HG03159 (cell line): ENCODE data around the gene MOV10L1.

Experiments
- ATAC-seq: cut with Tn5 transposase; IDR thresholded peaks from one replicate; pipeline ENCODE4 v1.9.1; 2021; ENCODE audit warnings: mild to moderate bottlenecking, moderate library complexity; ENCODE audit not compliant: unreplicated experiment

MOV10L1 gene

GRCh38 chr22:50089682-50090411 is at the start of gene MOV10L1:
TSS of gene MOV10L1 (plus strand) at chr22:50090006. CDS start at chr22:50090089, 83 bp downstream.
- no peak for ATAC-seq

DNA sequence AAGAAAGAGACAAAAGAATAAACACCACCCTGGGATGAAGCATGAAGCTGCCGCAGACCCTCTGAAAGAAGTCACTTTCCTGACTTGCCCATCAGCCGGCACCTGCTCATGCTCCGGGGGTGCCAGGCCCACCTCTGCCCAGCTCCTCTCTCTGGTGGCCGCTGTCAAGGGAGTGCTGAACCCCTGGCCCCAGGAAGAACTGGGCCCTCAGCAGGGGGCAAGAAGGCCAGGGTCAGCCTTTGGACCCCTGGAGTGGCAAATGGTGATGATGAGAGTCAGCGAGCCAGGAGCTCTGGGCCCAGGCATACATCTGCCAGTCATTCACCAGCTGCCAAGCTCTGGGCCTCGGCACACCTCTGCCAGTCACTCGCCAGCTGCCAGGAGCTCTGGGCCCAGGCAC is 49.1 kb upstream of the MOV10L1 start:
- ATAC-seq: no peak

- no peak for ATAC-seq
Measured at GRCh38 chr22:50041361-50042065, 48.3 kb upstream of the MOV10L1 start.

DNA sequence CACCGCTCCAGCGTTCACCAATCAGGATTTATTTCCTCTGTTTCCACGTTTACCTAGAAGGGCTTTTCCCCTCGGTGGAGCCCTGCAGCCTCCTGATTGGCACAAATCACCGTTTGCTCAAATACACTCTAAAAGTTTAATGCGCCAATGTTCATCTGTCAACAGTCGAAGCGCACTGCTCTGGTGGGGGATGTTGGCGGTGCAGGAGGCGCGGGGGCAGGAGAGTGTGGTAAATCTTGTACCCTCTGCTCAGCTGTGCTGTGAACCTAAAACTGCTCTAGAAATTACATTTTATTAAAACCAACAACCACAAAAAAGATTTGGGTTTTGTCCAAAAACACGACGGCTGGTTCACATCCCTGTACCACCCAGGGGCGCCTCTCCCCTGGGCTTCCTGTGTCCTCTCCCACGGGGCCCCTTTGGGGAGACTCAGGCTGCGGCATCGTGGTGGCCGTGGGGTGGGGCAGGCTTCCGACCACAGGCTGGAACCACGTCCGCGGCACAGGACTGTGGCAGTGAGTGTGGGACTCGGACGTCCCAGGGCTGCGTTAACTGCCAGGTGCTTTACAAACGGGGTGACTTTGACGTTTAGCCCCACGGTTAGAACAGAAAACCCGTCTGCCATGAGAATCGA is 45.2 kb upstream of the MOV10L1 start:
- no peak for ATAC-seq

- no peak for ATAC-seq
Measured at GRCh38 chr22:50045211-50046018, 44.4 kb upstream of the MOV10L1 start.

DNA sequence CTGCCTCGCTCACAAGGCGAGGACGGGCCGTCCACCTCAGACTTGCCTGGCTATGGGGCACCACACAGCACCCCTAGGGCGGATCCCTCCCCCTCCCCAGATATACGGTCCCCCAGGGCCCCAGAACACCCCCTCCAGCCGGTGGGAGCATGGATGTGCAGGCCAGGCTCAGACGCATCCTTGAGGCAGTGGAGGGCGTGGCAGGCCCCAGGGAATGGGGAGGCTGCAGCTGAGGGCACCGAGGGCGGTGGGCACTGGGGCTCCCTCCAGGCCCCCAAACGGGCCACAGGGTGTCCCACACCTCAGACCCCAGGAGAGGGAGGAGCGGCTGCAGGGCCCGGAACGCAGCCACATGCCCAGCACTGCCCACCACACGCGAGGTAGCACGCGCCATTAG is 43.8 kb upstream of the MOV10L1 start:
- no peak for ATAC-seq

GRCh38 chr22:50046481-50047245 is 43.1 kb upstream of the MOV10L1 start:
- ATAC-seq: no peak

- ATAC-seq: no peak
Measured at GRCh38 chr22:50047346-50047745, 42.5 kb upstream of the MOV10L1 start.

DNA sequence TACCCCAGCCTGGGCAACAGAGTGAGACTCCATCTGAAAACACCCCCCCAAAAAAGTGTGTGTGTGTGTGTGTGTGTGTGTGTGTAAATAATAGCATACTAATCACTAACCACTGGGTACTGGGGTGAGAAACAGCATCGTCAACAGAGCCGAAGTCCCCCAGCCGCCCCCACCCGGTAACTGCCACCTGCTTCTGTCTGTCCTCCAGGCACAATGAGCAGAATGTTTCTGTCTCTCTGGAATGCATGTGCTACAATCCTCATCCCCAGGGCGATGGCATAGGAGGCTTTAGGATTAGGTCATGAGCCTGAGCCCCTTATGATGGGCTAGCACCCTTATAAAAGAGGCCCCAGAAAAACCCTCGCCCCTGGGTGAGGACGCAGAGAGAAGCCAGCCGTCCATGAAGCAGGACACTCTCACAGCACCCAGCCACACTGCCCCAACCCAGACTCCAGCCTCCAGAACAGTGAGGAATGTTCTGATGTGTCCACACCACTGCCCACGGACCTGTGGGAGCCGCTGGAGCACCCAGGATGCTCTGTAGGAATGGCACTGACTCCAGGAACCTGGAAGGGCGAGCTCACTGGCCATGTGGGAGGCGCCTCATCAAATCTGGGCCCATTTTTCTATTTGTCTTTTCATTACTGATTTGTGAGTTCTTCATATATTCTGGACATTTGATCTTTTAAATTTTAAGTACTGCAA is 41.6 kb upstream of the MOV10L1 start:
- ATAC-seq: no peak

DNA sequence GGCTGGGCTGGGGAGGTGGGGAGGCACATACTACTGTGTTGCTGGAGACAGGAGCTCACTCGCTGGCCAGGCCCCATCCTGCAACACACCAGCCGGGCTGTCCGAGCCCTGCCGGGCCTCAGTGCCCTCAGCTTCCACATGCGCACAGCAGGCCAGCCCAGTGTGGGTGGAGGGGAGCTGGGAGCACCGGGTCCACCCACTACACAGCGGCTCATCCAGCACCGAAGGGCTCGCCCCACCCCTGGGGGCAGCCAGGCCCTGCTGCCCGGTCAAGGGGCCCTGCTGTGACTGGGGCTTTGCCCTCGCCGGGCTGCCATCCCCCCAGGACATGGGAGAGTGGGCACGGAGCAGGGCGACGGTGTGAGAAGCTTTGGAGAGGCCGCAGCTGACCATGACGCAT is 41.0 kb upstream of the MOV10L1 start:
- no peak for ATAC-seq

- no peak for ATAC-seq
Measured at GRCh38 chr22:50049299-50050195, 40.3 kb upstream of the MOV10L1 start.

DNA sequence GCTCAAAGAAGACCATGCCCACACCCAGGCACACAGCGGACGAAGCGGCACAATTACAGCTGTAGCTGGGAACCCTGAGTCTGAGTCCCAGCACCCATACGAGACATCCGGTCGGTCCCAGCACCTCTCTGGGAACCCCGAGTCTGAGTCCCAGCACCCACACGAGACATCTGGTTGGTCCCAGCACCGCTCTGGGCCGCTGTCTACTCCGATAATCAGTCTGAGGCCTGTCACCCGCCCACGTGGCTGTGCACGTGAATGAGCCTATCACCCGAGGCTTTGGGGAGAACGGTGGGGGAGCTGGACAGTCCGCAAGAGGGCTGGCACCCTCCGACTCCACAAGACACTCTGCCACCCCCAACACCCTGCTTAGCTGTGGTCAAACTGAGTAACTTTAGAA is 37.9 kb upstream of the MOV10L1 start:
- no peak for ATAC-seq

GRCh38 chr22:50053861-50054260 is 35.9 kb upstream of the MOV10L1 start:
- no peak for ATAC-seq

DNA sequence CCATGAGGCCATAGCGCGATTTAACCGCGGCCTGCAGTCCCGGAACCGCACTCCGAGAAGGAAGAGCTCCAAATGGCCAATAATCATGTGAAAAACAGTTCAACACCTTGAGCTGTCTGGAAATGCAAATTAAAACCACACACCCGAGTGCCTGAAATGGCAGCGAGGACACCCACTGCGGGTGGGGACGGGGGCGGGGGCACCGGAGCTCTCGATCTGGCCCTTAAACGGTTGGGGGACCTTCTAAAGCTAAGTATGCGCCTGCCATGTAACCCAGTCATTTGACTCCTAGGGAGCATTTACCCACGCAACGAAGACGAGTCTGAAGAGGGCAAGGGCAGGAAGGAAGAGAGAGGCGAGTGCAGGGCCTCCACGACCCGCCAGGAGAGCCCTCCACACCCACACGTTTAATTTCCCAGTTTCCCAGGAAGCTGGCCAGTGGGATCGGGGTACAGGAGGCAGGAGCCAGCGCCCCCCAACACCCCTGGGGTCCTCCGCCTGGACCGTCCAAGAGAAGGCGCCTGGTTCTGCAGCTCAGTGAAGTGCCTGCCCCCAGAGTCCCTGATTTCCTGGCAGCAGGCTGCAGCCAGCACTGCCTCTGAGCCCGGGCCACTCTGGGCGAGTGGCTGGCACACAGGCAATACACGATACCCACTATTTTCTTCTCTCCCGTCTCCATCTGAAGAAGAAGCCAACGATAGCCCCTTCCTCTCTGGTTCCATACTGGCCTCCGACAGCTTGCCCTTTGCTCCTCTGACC is 33.4 kb upstream of the MOV10L1 start:
- ATAC-seq: no peak

DNA sequence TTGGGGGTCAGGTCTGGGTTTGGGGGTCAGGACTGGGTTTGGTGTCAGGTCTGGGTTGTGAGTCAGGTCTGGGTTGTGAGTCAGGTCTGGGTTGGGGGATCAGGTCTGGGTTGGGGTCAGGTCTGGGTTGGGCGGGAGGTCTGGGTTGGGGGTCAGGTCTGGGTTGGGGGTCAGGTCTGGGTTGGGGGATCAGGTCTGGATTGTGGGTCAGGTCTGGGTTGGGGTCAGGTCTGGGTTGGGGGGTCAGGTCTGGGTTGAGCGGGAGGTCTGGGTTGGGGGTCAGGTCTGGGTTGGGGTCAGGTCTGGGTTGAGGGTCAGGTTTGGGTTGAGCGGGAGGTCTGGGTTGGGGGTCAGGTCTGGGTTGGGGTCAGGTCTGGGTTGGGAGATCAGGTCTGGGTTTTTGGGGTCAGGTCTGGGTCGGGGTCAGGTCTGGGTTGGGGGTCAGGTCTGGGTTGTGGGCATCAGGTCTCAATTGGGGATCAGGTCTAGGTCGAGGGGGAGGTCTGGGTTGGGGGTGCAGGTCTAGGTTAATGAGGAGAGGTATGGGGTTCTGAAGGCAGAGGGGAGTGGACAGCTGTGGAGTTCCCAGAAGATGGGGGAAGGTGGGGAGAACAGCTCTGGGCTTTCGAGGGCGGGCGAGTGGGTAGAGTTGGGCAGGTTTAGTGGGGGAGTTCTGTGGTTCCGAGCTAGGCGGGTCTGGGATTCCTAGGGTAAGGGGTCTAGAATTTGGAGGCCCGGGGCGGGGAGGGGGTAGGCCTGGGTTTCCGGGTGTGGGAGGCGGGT is 32.3 kb upstream of the MOV10L1 start:
- ATAC-seq: no peak

GRCh38 chr22:50058061-50058905 is 31.5 kb upstream of the MOV10L1 start, which contains the start of gene TTLL8:
TSS of gene TTLL8 (minus strand) at chr22:50058298.
- ATAC-seq: no peak
